Fibroblast of pulmonary artery (primary cell): Measurements from ENCODE around the gene FNDC10.

ENCODE experiments used
- DNase-seq: peaks from one replicate; pipeline ENCODE4 v3.0.0-alpha.2; 2010; ENCODE audit warnings: low read depth
- H3K4me3 ChIP-seq: replicated peaks from 2 replicates; pipeline ENCODE4 v1.5.1; 2011; ENCODE audit warnings: low read depth, mild to moderate bottlenecking, control low read depth, low read length, moderate library complexity
- TF ChIP-seq, protein P1 (sequence below): IDR thresholded peaks from 2 replicates; pipeline ENCODE4 v1.5.1; 2011; ENCODE audit warnings: mild to moderate bottlenecking, control low read depth, low read length, inconsistent platforms; ENCODE audit errors: missing control alignments

FNDC10 gene

DNA sequence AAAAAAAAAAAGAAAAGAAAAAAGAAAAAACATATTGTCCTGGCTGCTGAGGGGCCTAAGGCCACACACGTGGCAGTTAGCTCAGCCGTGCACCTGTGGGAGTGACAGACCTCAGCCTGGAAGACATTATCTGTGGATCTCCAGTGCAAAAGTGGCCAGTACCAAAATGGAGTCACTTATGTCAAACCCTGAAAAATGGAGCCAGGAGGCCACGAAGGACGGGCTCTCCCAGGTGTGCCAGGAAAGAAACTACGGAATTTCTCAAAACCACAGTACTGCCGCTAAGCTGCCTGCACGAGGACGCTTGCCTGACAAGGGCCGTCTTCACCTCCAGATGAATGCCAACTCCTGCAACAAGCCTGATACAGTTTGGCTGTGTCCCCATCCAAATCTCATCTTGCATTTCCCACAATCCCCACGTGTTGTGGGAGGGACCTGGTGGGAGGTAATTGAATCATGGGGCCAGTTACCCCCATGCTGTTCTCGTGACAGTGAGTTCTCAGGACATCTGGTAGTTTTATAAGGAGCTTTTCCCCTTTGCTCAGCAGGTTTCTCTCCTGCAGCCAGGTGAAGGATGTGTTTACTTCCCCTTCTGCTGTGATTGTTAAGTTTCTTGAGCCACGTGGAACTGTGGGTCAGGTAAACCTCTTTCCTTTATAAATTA, 10.0 kb upstream of the FNDC10 start:
- TF ChIP-seq, protein P1, sequence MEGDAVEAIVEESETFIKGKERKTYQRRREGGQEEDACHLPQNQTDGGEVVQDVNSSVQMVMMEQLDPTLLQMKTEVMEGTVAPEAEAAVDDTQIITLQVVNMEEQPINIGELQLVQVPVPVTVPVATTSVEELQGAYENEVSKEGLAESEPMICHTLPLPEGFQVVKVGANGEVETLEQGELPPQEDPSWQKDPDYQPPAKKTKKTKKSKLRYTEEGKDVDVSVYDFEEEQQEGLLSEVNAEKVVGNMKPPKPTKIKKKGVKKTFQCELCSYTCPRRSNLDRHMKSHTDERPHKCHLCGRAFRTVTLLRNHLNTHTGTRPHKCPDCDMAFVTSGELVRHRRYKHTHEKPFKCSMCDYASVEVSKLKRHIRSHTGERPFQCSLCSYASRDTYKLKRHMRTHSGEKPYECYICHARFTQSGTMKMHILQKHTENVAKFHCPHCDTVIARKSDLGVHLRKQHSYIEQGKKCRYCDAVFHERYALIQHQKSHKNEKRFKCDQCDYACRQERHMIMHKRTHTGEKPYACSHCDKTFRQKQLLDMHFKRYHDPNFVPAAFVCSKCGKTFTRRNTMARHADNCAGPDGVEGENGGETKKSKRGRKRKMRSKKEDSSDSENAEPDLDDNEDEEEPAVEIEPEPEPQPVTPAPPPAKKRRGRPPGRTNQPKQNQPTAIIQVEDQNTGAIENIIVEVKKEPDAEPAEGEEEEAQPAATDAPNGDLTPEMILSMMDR, result no peak
- no peak overlapping the region for H3K4me3 ChIP-seq
- no peak for DNase-seq

DNA sequence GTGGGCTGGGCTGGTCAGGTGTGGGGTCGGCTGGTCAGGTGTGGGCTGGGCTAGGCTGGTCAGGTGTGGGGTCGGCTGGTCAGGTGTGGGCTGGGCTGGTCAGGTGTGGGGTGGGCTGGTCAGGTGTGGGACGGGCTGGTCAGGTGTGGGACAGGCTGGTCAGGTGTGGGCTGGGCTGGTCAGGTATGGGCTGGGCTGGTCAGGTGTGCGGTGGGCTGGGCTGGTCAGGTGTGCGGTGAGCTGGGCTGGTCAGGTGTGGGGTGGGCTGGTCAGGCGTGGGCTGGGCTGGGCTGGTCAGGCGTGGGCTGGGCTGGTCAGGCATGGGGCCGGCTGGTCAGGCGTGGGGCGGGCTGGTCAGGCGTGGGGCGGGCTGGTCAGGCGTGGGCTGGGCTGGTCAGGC, 6.3 kb upstream of the FNDC10 start:
- TF ChIP-seq, protein P1, result no peak
- no peak for DNase-seq
- H3K4me3 ChIP-seq, result no peak overlapping the region

DNA sequence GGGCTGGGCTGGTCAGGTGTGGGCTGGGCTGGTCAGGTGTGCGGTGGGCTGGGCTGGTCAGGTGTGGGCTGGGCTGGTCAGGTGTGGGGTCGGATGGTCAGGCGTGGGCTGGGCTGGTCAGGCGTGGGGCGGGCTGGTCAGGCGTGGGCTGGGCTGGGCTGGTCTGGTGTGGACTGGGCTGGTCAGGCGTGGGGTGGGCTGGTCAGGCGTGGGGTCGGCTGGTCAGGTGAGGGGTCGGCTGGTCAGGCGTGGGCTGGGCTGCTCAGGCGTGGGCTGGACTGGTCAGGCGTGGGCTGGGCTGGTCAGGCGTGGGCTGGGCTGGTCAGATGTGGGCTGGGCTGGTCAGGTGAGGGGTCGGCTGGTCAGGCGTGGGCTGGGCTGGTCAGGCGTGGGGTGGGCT, 5.8 kb upstream of the FNDC10 start:
- TF ChIP-seq, protein P1, result no peak
- no peak for DNase-seq
- no peak overlapping the region for H3K4me3 ChIP-seq

DNA sequence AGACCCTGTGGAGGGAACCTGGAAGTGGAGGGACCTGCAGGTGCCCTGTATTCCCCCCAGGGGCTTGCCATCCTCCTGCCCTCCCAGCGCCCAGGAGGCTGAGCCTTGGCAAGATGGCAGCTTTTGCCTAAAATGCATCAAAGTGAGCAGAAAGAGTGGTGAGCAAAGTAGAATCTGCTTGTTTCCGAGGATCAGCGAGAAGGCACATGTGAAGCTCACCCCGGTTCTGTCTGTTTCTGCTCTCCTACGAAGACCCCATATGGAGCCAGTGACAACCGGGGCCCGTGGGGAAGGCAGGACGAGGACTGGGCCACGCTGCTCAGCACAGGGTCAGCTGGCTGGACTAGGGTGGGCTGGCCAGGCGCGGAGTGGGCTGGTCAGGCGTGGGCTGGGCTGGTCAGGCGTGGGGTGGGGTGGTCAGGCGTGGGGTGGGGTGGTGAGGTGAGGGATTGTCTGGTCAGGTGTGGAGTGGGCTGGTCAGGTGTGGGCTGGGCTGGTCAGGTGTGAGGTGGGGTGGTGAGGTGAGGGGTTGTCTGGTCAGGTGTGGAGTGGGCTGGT, 5.2 kb upstream of the FNDC10 start:
- H3K4me3 ChIP-seq, result no peak overlapping the region
- TF ChIP-seq, protein P1, result no peak
- DNase-seq, result no peak

DNA sequence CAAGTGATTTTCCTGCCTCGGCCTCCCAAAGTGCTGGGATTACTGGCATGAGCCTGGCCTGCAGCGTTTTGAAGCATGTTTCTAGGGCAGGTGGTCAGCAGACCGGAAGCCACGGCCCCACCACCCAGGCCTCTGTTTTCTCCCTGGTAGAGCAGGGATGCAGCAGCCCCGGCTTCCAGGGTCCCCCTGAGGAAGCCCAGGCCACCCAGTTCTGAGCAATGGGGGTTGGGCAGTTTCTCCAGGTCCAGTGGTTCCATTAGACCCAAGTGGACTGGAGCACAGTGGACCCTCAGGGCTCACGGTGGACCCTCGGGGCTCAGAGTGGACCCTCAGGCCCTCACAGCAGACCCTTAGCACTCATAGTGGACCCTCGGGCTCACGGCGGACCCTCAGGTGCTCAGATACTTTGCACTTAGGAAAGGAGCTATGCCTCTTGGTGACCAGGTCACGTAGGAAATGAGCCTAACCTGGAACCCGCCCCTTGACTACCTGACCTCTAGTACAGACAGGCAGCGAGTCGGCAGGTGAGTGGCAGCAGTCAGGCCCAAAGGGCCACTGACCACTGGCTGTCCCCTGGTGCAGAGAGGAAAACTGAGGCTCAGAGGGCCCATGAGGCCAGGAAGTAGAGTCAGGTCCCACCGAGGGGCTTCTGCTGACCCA, 4.6 kb upstream of the FNDC10 start:
- H3K4me3 ChIP-seq, result no peak overlapping the region
- TF ChIP-seq, protein P1, result no peak
- no peak for DNase-seq

- DNase-seq, result no peak
- TF ChIP-seq, protein P1, result no peak
- H3K4me3 ChIP-seq, result no peak overlapping the region
Observed at GRCh38 chr1:1603671-1604373, 3.9 kb upstream of the FNDC10 start.
